MM.1S (cell line): ENCODE results near the gene WFDC6.

ENCODE experiments used
- DNase-seq: peaks from one replicate; pipeline ENCODE4 v3.0.0-alpha.2; 2015
- H2AFZ ChIP-seq: fragments of 300-600 bp; sonication (generic); 2 replicates; pipeline ENCODE4 v1.6.0; 2016; ENCODE audit warnings: antibody characterized with exemption, low read length
- H3F3A ChIP-seq: fragments of 300-600 bp; sonication (generic); 2 replicates; pipeline ENCODE4 v1.6.1; 2016; ENCODE audit warnings: mild to moderate bottlenecking, antibody characterized with exemption, low read length, moderate library complexity, mixed read lengths; ENCODE audit not compliant: insufficient read depth
- H3K27ac ChIP-seq: fragments of 300-600 bp; sonication (generic); 2 replicates; pipeline ENCODE4 v1.5.1; 2016; ENCODE audit warnings: mild to moderate bottlenecking, low read length
- H3K27me3 ChIP-seq: fragments of 300-600 bp; sonication (generic); replicated peaks from 2 replicates; pipeline ENCODE4 v1.6.0; 2016; ENCODE audit warnings: low read length; ENCODE audit not compliant: insufficient read depth
- H3K36me3 ChIP-seq: fragments of 300-600 bp; sonication (generic); replicated peaks from 2 replicates; pipeline ENCODE4 v1.6.1; 2016; ENCODE audit warnings: mild to moderate bottlenecking, low read length, mixed read lengths; ENCODE audit not compliant: insufficient read depth
- H3K4me1 ChIP-seq: fragments of 300-600 bp; sonication (generic); 2 replicates; pipeline ENCODE4 v1.6.1; 2016; ENCODE audit warnings: low read length, mixed read lengths
- H3K4me2 ChIP-seq: fragments of 300-600 bp; sonication (generic); 2 replicates; pipeline ENCODE4 v1.6.0; 2016; ENCODE audit warnings: low read depth, low read length
- H3K4me3 ChIP-seq: fragments of 300-600 bp; sonication (generic); 2 replicates; pipeline ENCODE4 v1.5.1; 2016; ENCODE audit warnings: low read length, mixed read lengths
- H3K79me2 ChIP-seq: fragments of 300-600 bp; sonication (generic); 2 replicates; pipeline ENCODE4 v1.6.1; 2016; ENCODE audit warnings: mixed run types, low read length, mixed read lengths
- H3K9ac ChIP-seq: fragments of 300-600 bp; sonication (generic); 2 replicates; pipeline ENCODE4 v1.6.1; 2016; ENCODE audit warnings: low read length, mixed read lengths
- H3K9me2 ChIP-seq: fragments of 300-600 bp; sonication (generic); replicated peaks from 2 replicates; pipeline ENCODE4 v1.6.1; 2016; ENCODE audit warnings: mild to moderate bottlenecking, low read length, mixed read lengths; ENCODE audit not compliant: insufficient read depth
- H3K9me3 ChIP-seq: fragments of 300-600 bp; sonication (generic); replicated peaks from 2 replicates; pipeline ENCODE4 v1.6.1; 2016; ENCODE audit warnings: mild to moderate bottlenecking, low read length, mixed read lengths; ENCODE audit not compliant: insufficient read depth
- H4K20me1 ChIP-seq: fragments of 300-600 bp; sonication (generic); 2 replicates; pipeline ENCODE4 v1.6.1; 2016; ENCODE audit warnings: mild to moderate bottlenecking, low read length, moderate library complexity, mixed read lengths; ENCODE audit not compliant: insufficient read depth
- EZH2 ChIP-seq: fragments of 300-600 bp; sonication (generic); optimal IDR thresholded peaks from 2 replicates; pipeline ENCODE3; 2017; ENCODE audit warnings: low read depth, mild to moderate bottlenecking, antibody characterized with exemption, low read length, mixed read lengths
- EZH2phosphoT487 ChIP-seq: fragments of 300-600 bp; sonication (generic); IDR thresholded peaks from 2 replicates; pipeline ENCODE4 v1.6.1; 2018; ENCODE audit warnings: antibody characterized with exemption, low read length
- TF ChIP-seq, protein P1 (sequence below): fragments of 300-600 bp; sonication (generic); IDR thresholded peaks from 2 replicates; pipeline ENCODE4 v1.5.1; 2016; ENCODE audit warnings: antibody characterized with exemption, low read length, mixed read lengths

Gene WFDC6

DNA sequence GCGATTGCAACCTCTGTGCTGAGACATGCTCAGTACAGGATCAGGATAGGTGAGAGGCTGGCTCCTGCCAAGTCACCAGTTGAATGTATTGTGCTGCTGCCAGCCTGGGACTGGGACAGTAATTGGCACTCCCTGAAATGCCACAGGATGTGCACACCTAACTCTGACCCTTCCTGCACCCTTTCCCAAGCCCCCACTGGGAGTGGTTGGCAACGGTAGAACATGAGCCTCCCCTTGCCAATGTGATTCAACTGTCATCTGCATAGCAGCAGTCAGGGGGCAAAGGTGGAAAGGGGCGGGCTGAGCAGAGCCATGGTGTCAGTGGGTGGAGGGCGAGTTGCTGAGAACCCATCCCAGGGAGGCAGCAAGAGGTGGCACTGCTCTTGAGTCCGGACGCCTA, 39.3 kb downstream of the WFDC6 start:
- H3K9ac ChIP-seq, result no peak overlapping the region
- no peak overlapping the region for H3K4me2 ChIP-seq
- no peaks in the 10 kb centered on the region for H3K79me2 ChIP-seq
- H4K20me1 ChIP-seq, result no peaks in the 10 kb centered on the region
- H3K4me1 ChIP-seq, result no peaks in the 10 kb centered on the region
- H3K4me3 ChIP-seq, result no peak overlapping the region
- no peak for DNase-seq
- no peaks in the 10 kb centered on the region for H3F3A ChIP-seq
- H3K27ac ChIP-seq, result no peak overlapping the region
- no peaks in the 10 kb centered on the region for H3K36me3 ChIP-seq
- TF ChIP-seq, protein P1, sequence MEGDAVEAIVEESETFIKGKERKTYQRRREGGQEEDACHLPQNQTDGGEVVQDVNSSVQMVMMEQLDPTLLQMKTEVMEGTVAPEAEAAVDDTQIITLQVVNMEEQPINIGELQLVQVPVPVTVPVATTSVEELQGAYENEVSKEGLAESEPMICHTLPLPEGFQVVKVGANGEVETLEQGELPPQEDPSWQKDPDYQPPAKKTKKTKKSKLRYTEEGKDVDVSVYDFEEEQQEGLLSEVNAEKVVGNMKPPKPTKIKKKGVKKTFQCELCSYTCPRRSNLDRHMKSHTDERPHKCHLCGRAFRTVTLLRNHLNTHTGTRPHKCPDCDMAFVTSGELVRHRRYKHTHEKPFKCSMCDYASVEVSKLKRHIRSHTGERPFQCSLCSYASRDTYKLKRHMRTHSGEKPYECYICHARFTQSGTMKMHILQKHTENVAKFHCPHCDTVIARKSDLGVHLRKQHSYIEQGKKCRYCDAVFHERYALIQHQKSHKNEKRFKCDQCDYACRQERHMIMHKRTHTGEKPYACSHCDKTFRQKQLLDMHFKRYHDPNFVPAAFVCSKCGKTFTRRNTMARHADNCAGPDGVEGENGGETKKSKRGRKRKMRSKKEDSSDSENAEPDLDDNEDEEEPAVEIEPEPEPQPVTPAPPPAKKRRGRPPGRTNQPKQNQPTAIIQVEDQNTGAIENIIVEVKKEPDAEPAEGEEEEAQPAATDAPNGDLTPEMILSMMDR, result no peak
- TF ChIP-seq EZH2phosphoT487 (no peak), EZH2 (no peak)
- H3K27me3 ChIP-seq, result no peaks in the 10 kb centered on the region
- no peaks in the 10 kb centered on the region for H3K9me2 ChIP-seq
- H2AFZ ChIP-seq, result no peak overlapping the region
- H3K9me3 ChIP-seq, result no peaks in the 10 kb centered on the region

DNA sequence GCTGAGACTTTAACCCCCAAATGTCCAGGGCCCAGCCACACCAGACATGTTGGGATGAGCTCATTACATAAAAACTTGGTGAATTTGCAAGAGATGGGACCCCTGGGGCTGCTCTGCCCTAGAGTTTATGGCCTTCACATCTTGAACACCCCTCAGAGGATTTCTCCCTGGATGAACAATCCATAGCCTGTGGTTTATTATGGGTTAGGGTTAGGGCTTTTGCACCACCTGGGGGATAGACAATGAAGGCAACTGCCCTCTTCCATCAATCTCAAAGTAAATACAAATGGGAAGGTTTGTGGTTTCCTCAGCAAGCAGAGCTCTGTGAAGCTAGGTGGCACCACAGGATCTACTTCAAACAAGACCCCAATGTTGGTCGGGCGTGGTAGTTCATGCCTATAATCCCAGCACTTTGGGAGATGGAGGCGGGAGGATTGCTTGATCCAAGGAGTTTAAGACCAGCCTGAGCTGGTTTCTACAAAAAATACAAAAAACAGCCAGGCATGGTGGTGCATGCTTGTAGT, 41.2 kb downstream of the WFDC6 start:
- H3K27me3 ChIP-seq, result no peaks in the 10 kb centered on the region
- TF ChIP-seq EZH2 (no peak), EZH2phosphoT487 (no peak)
- TF ChIP-seq, protein P1, result no peak
- no peaks in the 10 kb centered on the region for H3F3A ChIP-seq
- H3K9me2 ChIP-seq, result no peaks in the 10 kb centered on the region
- no peak overlapping the region for H2AFZ ChIP-seq
- H3K4me3 ChIP-seq, result no peak overlapping the region
- no peaks in the 10 kb centered on the region for H3K79me2 ChIP-seq
- H3K27ac ChIP-seq, result no peak overlapping the region
- no peak overlapping the region for H3K4me2 ChIP-seq
- DNase-seq, result no peak
- H4K20me1 ChIP-seq, result no peaks in the 10 kb centered on the region
- H3K9ac ChIP-seq, result no peak overlapping the region
- H3K4me1 ChIP-seq, result no peaks in the 10 kb centered on the region
- no peaks in the 10 kb centered on the region for H3K9me3 ChIP-seq
- H3K36me3 ChIP-seq, result no peaks in the 10 kb centered on the region

DNA sequence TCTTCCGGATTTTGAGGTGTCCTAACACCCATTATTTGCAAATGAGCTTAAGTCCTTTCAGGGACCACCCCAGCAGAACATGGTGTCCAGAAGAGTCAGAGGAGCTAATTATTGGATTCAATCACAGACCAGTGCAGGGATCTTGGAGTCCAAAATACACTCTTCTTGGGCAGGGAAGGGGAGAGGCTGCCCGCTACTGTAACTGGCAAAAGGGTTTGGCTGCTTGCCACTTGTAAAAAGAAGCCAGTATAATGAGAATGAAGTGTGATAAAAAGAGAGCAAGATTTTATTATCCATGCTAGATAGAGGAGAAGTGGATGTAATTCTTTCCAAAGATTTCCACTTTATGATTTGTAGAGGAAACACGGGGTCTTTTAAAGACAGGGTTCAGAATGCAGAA, 43.1 kb downstream of the WFDC6 start:
- Histone ChIP-seq H4K20me1 (no peaks in the 10 kb centered on the region), H3K36me3 (no peaks in the 10 kb centered on the region), H3F3A (no peaks in the 10 kb centered on the region), H3K9me3 (no peaks in the 10 kb centered on the region), H3K27ac (no peak overlapping the region), H3K9ac (no peak overlapping the region), H3K4me2 (no peak overlapping the region), H2AFZ (no peak overlapping the region), H3K4me1 (no peaks in the 10 kb centered on the region), H3K9me2 (no peaks in the 10 kb centered on the region), H3K4me3 (no peak overlapping the region), H3K79me2 (no peaks in the 10 kb centered on the region), H3K27me3 (no peaks in the 10 kb centered on the region)
- no peak for TF ChIP-seq EZH2
- TF ChIP-seq, protein P1, result no peak
- no peak for TF ChIP-seq EZH2phosphoT487
- no peak for DNase-seq
